H9 (cell line): ENCODE data around the gene B4GALNT4. TPM values are rescaled to one million over a fixed set of nuclear protein-coding genes. Genes with fewer than 3 reads are reported as not detected.

Experiments used
- DNase-seq: peaks from one replicate; pipeline ENCODE4 v3.0.0-alpha.2; 2017
- H2AFZ ChIP-seq: one replicate; pipeline ENCODE4 v1.6.1; 2013; ENCODE audit warnings: mild to moderate bottlenecking, low read length, control low read depth, moderate library complexity
- H2AK5ac ChIP-seq: 2 replicates; pipeline ENCODE4 v1.6.1; 2013; ENCODE audit warnings: low read length, control low read depth, mixed read lengths; ENCODE audit not compliant: insufficient read length
- H2BK120ac ChIP-seq: one replicate; pipeline ENCODE4 v1.6.1; 2013; ENCODE audit warnings: low read depth, mild to moderate bottlenecking, low read length, control low read depth, inconsistent platforms; ENCODE audit not compliant: poor library complexity, severe bottlenecking
- H2BK12ac ChIP-seq: 2 replicates; pipeline ENCODE4 v1.6.1; 2013; ENCODE audit warnings: low read length, control low read depth, mixed read lengths, low read depth; ENCODE audit not compliant: insufficient read length
- H2BK15ac ChIP-seq: 2 replicates; pipeline ENCODE4 v1.6.1; 2013; ENCODE audit warnings: low read depth, low read length, control low read depth
- H2BK20ac ChIP-seq: one replicate; pipeline ENCODE4 v1.6.1; 2013; ENCODE audit warnings: low read depth, mild to moderate bottlenecking, low read length, control low read depth, inconsistent platforms; ENCODE audit not compliant: poor library complexity, severe bottlenecking
- H2BK5ac ChIP-seq: 2 replicates; pipeline ENCODE4 v1.6.1; 2013; ENCODE audit warnings: low read length, control low read depth, mixed read lengths; ENCODE audit not compliant: insufficient read length
- H3K14ac ChIP-seq: 2 replicates; pipeline ENCODE4 v1.6.1; 2013; ENCODE audit warnings: low read length, control low read depth; ENCODE audit not compliant: insufficient read depth
- H3K18ac ChIP-seq: 2 replicates; pipeline ENCODE4 v1.6.1; 2013; ENCODE audit warnings: low read depth, mild to moderate bottlenecking, mixed read lengths, low read length, control low read depth; ENCODE audit not compliant: insufficient read length
- H3K23ac ChIP-seq: 2 replicates; pipeline ENCODE4 v1.6.1; 2013; ENCODE audit warnings: low read length, control low read depth, mixed read lengths, low read depth; ENCODE audit not compliant: insufficient read length
- H3K23me2 ChIP-seq: 2 replicates; pipeline ENCODE4 v1.6.1; 2013; ENCODE audit warnings: low read depth, mild to moderate bottlenecking, mixed read lengths, low read length, control low read depth; ENCODE audit not compliant: insufficient read length, poor library complexity, severe bottlenecking
- H3K27ac ChIP-seq: 2 replicates; pipeline ENCODE4 v1.5.1; 2013; ENCODE audit warnings: low read length, control low read depth, mixed read lengths, low read depth; ENCODE audit not compliant: insufficient read length
- H3K27me3 ChIP-seq: 2 replicates; pipeline ENCODE4 v1.6.1; 2013; ENCODE audit warnings: low read length, control low read depth, inconsistent platforms; ENCODE audit not compliant: insufficient read depth
- H3K4ac ChIP-seq: 2 replicates; pipeline ENCODE4 v1.6.1; 2013; ENCODE audit warnings: low read depth, mild to moderate bottlenecking, control low read depth, inconsistent platforms, low read length, moderate library complexity
- H3K4me1 ChIP-seq: 2 replicates; pipeline ENCODE4 v1.6.1; 2013; ENCODE audit warnings: low read length, control low read depth, inconsistent platforms; ENCODE audit not compliant: insufficient read depth
- H3K4me2 ChIP-seq: 2 replicates; pipeline ENCODE4 v1.6.1; 2013; ENCODE audit warnings: low read length, control low read depth, mixed read lengths; ENCODE audit not compliant: insufficient read length, insufficient read depth
- H3K56ac ChIP-seq: 2 replicates; pipeline ENCODE4 v1.6.1; 2013; ENCODE audit warnings: low read depth, mild to moderate bottlenecking, mixed read lengths, low read length, control low read depth; ENCODE audit not compliant: insufficient read length
- H3K79me1 ChIP-seq: 2 replicates; pipeline ENCODE4 v1.6.1; 2013; ENCODE audit warnings: low read depth, mild to moderate bottlenecking, moderate library complexity, low read length, control low read depth, inconsistent platforms; ENCODE audit not compliant: insufficient read depth, poor library complexity, severe bottlenecking
- H3K79me2 ChIP-seq: 2 replicates; pipeline ENCODE4 v1.6.1; 2013; ENCODE audit warnings: low read length, control low read depth, inconsistent platforms; ENCODE audit not compliant: insufficient read depth
- H3K9ac ChIP-seq: 2 replicates; pipeline ENCODE4 v1.6.1; 2013; ENCODE audit warnings: low read length, control low read depth, mixed read lengths; ENCODE audit not compliant: insufficient read length; ENCODE audit errors: extremely low read depth
- H3K9me3 ChIP-seq: one replicate; pipeline ENCODE4 v1.6.1; 2013; ENCODE audit warnings: low read depth, low read length, inconsistent platforms; ENCODE audit not compliant: control insufficient read depth
- H3T11ph ChIP-seq: one replicate; pipeline ENCODE4 v1.6.1; 2013; ENCODE audit warnings: mild to moderate bottlenecking, low read length, control low read depth, inconsistent platforms
- H4K20me1 ChIP-seq: one replicate; pipeline ENCODE4 v1.6.1; 2013; ENCODE audit not compliant: control insufficient read depth, insufficient read length, insufficient read depth
- H4K5ac ChIP-seq: 2 replicates; pipeline ENCODE4 v1.6.1; 2013; ENCODE audit warnings: low read depth, mild to moderate bottlenecking, mixed read lengths, low read length, control low read depth; ENCODE audit not compliant: insufficient read length
- H4K8ac ChIP-seq: replicated peaks from 2 replicates; pipeline ENCODE4 v1.6.1; 2013; ENCODE audit warnings: low read length, control low read depth, mixed read lengths, low read depth; ENCODE audit not compliant: insufficient read length
- H4K91ac ChIP-seq: 2 replicates; pipeline ENCODE4 v1.6.1; 2013; ENCODE audit warnings: low read depth, mild to moderate bottlenecking, moderate library complexity, mixed read lengths, low read length, control low read depth; ENCODE audit not compliant: insufficient read length
- H3K27ac Mint-ChIP-seq, 3 experiments: 2 replicates in 2 of 3; 3 replicates in 1 of 3; pipeline ENCODE4 v1.8.0; 2020 to 2021; ENCODE audit warnings: mixed read lengths in 3 of 3, mild to moderate bottlenecking in 1 of 3, moderate library complexity in 1 of 3
- H3K27me3 Mint-ChIP-seq: 2 replicates; pipeline ENCODE4 v1.8.0; 2021; ENCODE audit warnings: low read depth, mild to moderate bottlenecking, moderate library complexity, mixed read lengths
- H3K36me3 Mint-ChIP-seq, 3 experiments: 2 replicates in 2 of 3; 3 replicates in 1 of 3; pipeline ENCODE4 v1.8.0; 2020 to 2021; ENCODE audit warnings: low read depth in 3 of 3, mixed read lengths in 3 of 3; ENCODE audit not compliant: insufficient read depth in 1 of 3
- H3K4me1 Mint-ChIP-seq, 2 experiments: 2 replicates each; pipeline ENCODE4 v1.8.0; 2020; ENCODE audit warnings: mixed read lengths in 2 of 2
- H3K4me3 Mint-ChIP-seq, 2 experiments: 2 replicates in 1 of 2; 3 replicates in 1 of 2; pipeline ENCODE4 v1.8.0; 2020 to 2021; ENCODE audit warnings: mild to moderate bottlenecking in 2 of 2, mixed read lengths in 2 of 2, moderate library complexity in 1 of 2
- H3K9me3 Mint-ChIP-seq, 2 experiments: 2 replicates in 1 of 2; 3 replicates in 1 of 2; pipeline ENCODE4 v1.8.0; 2020; ENCODE audit warnings: mild to moderate bottlenecking in 2 of 2, mixed read lengths in 2 of 2, moderate library complexity in 1 of 2
- WGBS: extraction: QIAGEN DNeasy Blood & Tissue Kit; methylation state at CpG from one replicate; pipeline ENCODE4 v1.1.7; 2013; ENCODE audit warnings: missing lambda C conversion rate, low lambda C conversion rate, mixed read lengths; ENCODE audit not compliant: insufficient read length; ENCODE audit errors: extremely low coverage; 5-methylcytosine and 5-hydroxymethylcytosine counted together
- total RNA-seq: library from RNA; stranded (reverse); gene quantifications from 2 replicates; pipeline ENCODE4 v1.2.1, GENCODE V29; 2021
- TF ChIP-seq, protein P1 (sequence below): fragments of 200-600 bp; sonication (generic); conservative IDR thresholded peaks from 3 replicates; pipeline ENCODE4 v1.8.0; 2021; ENCODE audit warnings: antibody characterized with exemption, mild to moderate bottlenecking

The B4GALNT4 gene
- total RNA-seq, 1 experiment from 2014 or later, result 105 TPM

DNA sequence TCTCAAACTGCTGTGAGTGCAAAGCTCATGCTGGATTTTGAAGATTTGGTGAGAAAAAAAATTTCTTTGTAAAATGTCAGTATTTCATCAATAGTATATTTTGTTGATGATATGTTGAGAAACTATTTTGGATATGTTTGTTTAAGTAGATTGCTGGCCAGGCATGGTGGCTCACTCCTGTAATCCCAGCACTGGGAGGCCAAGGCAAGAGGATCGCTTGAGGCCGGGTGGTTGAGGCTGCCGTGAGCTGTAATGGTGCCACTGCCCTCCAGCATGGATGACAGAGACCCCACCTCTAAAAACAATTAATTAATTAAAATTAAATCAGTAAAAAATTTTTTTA is 41.7 kb upstream of the B4GALNT4 start:
- Histone ChIP-seq H3K23ac (no peak overlapping the region), H3K4me1 (peaks cover 4% of the 10 kb centered on the region; the same call in 1 of the 2 replicates), H3K9me3 (no peaks in the 10 kb centered on the region), H4K5ac (no peak overlapping the region), H4K20me1 (no peaks in the 10 kb centered on the region), H2AK5ac (no peak overlapping the region), H2BK20ac (no peak overlapping the region), H2AFZ (no peak overlapping the region), H2BK12ac (no peak overlapping the region), H3K18ac (no peak overlapping the region), H2BK5ac (no peak overlapping the region), H2BK120ac (no peak overlapping the region), H3K4ac (no peak overlapping the region), H4K8ac (no peak overlapping the region), H4K91ac (no peak overlapping the region), H3K9ac (no peak overlapping the region), H3K27me3 (no peaks in the 10 kb centered on the region), H3K23me2 (no peaks in the 10 kb centered on the region), H2BK15ac (no peak overlapping the region), H3K27ac (no peak overlapping the region), H3K4me2 (no peak overlapping the region), H3K56ac (no peak overlapping the region), H3K79me1 (no peaks in the 10 kb centered on the region), H3K79me2 (no peaks in the 10 kb centered on the region), H3K14ac (no peak overlapping the region), H3T11ph (no peak overlapping the region)
- Mint-ChIP-seq H3K36me3 (peaks cover 4 to 26% (median 10%) of the 10 kb centered on the region in 3 experiments; a peak in 6 of 7 replicates), H3K27me3 (peaks cover 4% of the 10 kb centered on the region), H3K4me3 (no peak overlapping the region), H3K9me3 (peaks cover 11 to 12% of the 10 kb centered on the region in 2 experiments), H3K4me1 (peaks cover 23 to 30% of the 10 kb centered on the region in 2 experiments), H3K27ac (peak overlapping the region in 1 of 3 experiments; percentile 52; a peak in 1 of 7 replicates)
- WGBS, result no CpG with 5 or more reads among the region's 3 CpGs
- TF ChIP-seq, protein P1, sequence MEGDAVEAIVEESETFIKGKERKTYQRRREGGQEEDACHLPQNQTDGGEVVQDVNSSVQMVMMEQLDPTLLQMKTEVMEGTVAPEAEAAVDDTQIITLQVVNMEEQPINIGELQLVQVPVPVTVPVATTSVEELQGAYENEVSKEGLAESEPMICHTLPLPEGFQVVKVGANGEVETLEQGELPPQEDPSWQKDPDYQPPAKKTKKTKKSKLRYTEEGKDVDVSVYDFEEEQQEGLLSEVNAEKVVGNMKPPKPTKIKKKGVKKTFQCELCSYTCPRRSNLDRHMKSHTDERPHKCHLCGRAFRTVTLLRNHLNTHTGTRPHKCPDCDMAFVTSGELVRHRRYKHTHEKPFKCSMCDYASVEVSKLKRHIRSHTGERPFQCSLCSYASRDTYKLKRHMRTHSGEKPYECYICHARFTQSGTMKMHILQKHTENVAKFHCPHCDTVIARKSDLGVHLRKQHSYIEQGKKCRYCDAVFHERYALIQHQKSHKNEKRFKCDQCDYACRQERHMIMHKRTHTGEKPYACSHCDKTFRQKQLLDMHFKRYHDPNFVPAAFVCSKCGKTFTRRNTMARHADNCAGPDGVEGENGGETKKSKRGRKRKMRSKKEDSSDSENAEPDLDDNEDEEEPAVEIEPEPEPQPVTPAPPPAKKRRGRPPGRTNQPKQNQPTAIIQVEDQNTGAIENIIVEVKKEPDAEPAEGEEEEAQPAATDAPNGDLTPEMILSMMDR, result no peak
- DNase-seq, result no peak
